Gastroesophageal sphincter (tissue), 4 donors: ENCODE data around the gene MAP2K6. TPM values are rescaled to one million over a fixed set of nuclear protein-coding genes. Genes with fewer than 3 reads are reported as not detected.
A peak's percentile ranks its signal among the peaks of the same experiment; 100 is the strongest.

Source experiments
- ATAC-seq: fragments of 150-250 bp; one replicate; pipeline ENCODE4 v1.9.1; 2016; ENCODE audit warnings: mild to moderate bottlenecking, moderate library complexity
- H3K27ac ChIP-seq, 4 donors: fragments of 200-600 bp; sonication (generic) in 3 of 4; 1 replicate in 3 of 4; 2 replicates in 1 of 4; pipeline ENCODE4 v1.5.1; 2016 to 2019
- H3K27me3 ChIP-seq: fragments of 200-600 bp; sonication (generic); one replicate; pipeline ENCODE4 v1.5.1; 2019
- H3K36me3 ChIP-seq, 2 donors: fragments of 200-600 bp; sonication (generic); one replicate each; pipeline ENCODE4 v1.5.1; 2019; ENCODE audit warnings: control low read depth in 1 of 2
- H3K4me1 ChIP-seq, 3 donors: fragments of 200-600 bp; sonication (generic); 1 replicate in 2 of 3; 2 replicates in 1 of 3; pipeline ENCODE4 v1.5.1; 2016 to 2019; ENCODE audit warnings: control low read depth in 2 of 3
- H3K4me3 ChIP-seq, 2 donors: fragments of 200-600 bp; sonication (generic); one replicate each; pipeline ENCODE4 v1.5.1; 2019; ENCODE audit warnings: mild to moderate bottlenecking in 1 of 2, moderate library complexity in 1 of 2
- H3K9me3 ChIP-seq, 3 donors: fragments of 200-600 bp; sonication (generic); one replicate each; pipeline ENCODE4 v1.5.1; 2017 to 2019; ENCODE audit warnings: control low read depth in 2 of 3
- CTCF ChIP-seq, 4 experiments: fragments of 200-600 bp in 2 of 4; fragments of 450-650 bp in 2 of 4; sonication (generic) in 1 of 4; IDR thresholded peaks; one replicate each; pipeline ENCODE4 v1.5.1; 2017 to 2019; ENCODE audit warnings: antibody characterized with exemption in 4 of 4, mild to moderate bottlenecking in 2 of 4, moderate library complexity in 2 of 4
- EP300 ChIP-seq: sonication (generic); formaldehyde crosslinking; IDR thresholded peaks from one replicate; pipeline ENCODE4 v1.6.1; 2017; ENCODE audit warnings: antibody characterized with exemption, mild to moderate bottlenecking
- POLR2A ChIP-seq, 2 donors: fragments of 450-650 bp; IDR thresholded peaks; one replicate each; pipeline ENCODE4 v1.6.1; 2017; ENCODE audit warnings: antibody characterized with exemption in 2 of 2, mild to moderate bottlenecking in 2 of 2, moderate library complexity in 1 of 2
- POLR2AphosphoS5 ChIP-seq: sonication (generic); formaldehyde crosslinking; IDR thresholded peaks from one replicate; pipeline ENCODE4 v1.6.1; 2017; ENCODE audit warnings: antibody characterized with exemption
- WGBS, 2 donors: methylation state at CpG; one replicate each; pipeline ENCODE4 v1.1.5; 2018; ENCODE audit warnings: low coverage in 1 of 2; 5-methylcytosine and 5-hydroxymethylcytosine counted together
- total RNA-seq, 4 donors: library from RNA; depleted of rRNA; stranded (reverse); fragments of >200 nt; gene quantifications; one replicate each; pipeline ENCODE4 v1.1.0, GENCODE V29; 2016

The MAP2K6 gene
- total RNA-seq, 4 donors from 2014 or later: 0.69 to 8.7 (median 2.4) TPM

GRCh38 chr17:69555056-69555455 lies 140.6 kb downstream of the MAP2K6 start:
- no peak overlapping the region for H3K4me3 ChIP-seq
- TF ChIP-seq POLR2AphosphoS5 (no peak), EP300 (no peak), CTCF (IDR thresholded peaks at IDR 0.05) (no peak), POLR2A (IDR thresholded peaks at IDR 0.05) (no peak)
- H3K36me3 ChIP-seq: no peaks in the 10 kb centered on the region
- WGBS, 2 donors: 38 to 90% methylated on average over 1 to 2 of the region's 2 CpGs
- no peaks in the 10 kb centered on the region for H3K4me1 ChIP-seq
- no peaks in the 10 kb centered on the region for H3K9me3 ChIP-seq
- no peaks in the 10 kb centered on the region for H3K27me3 ChIP-seq
- no peak overlapping the region for H3K27ac ChIP-seq
- no peak for ATAC-seq

GRCh38 chr17:69557339-69557738 lies 142.8 kb downstream of the MAP2K6 start:
- Histone ChIP-seq H3K36me3 (no peaks in the 10 kb centered on the region), H3K4me3 (no peak overlapping the region), H3K9me3 (no peaks in the 10 kb centered on the region), H3K4me1 (peaks cover 0 to 10% (median 6%) of the 10 kb centered on the region in 3 donors), H3K27me3 (no peaks in the 10 kb centered on the region), H3K27ac (no peak overlapping the region)
- ATAC-seq: no peak
- TF ChIP-seq CTCF (IDR thresholded peaks at IDR 0.05): no peak
- no peak for TF ChIP-seq EP300
- no peak for TF ChIP-seq POLR2AphosphoS5
- TF ChIP-seq POLR2A (IDR thresholded peaks at IDR 0.05): no peak
- 70 to 77% methylated on average over 3 of the region's 3 CpGs for WGBS, 2 donors

- H3K9me3 ChIP-seq: no peaks in the 10 kb centered on the region
- no peaks in the 10 kb centered on the region for H3K36me3 ChIP-seq
- no peak overlapping the region for H3K4me3 ChIP-seq
- no peak for ATAC-seq
- WGBS, 2 donors: 92 to 93% methylated on average over 6 of the region's 6 CpGs
- TF ChIP-seq POLR2A (IDR thresholded peaks at IDR 0.05) (no peak), EP300 (no peak), POLR2AphosphoS5 (no peak), CTCF (IDR thresholded peaks at IDR 0.05) (no peak)
- no peak overlapping the region for H3K27ac ChIP-seq
- H3K27me3 ChIP-seq: no peaks in the 10 kb centered on the region
- H3K4me1 ChIP-seq: peaks cover 0 to 10% (median 6%) of the 10 kb centered on the region in 3 donors
Observed at GRCh38 chr17:69558796-69559195, 144.3 kb downstream of the MAP2K6 start.

- Histone ChIP-seq H3K4me1 (peaks cover 0 to 10% (median 6%) of the 10 kb centered on the region in 3 donors), H3K36me3 (no peaks in the 10 kb centered on the region), H3K4me3 (no peak overlapping the region), H3K27ac (peak overlapping the region in 1 of 4 donors; percentile 58), H3K9me3 (no peaks in the 10 kb centered on the region), H3K27me3 (no peaks in the 10 kb centered on the region)
- TF ChIP-seq POLR2AphosphoS5 (peak; percentile 83), EP300 (no peak)
- 24 to 27% methylated on average over 3 of the region's 3 CpGs for WGBS, 2 donors
- ATAC-seq: peak; percentile 63
Observed at GRCh38 chr17:69560987-69561441, 146.5 kb downstream of the MAP2K6 start.

- WGBS, 2 donors: 70 to 74% methylated on average over 3 of the region's 3 CpGs
Observed at GRCh38 chr17:69561462-69561861, 147.0 kb downstream of the MAP2K6 start.

More at GRCh38 chr17:69561462-69561861, 147.0 kb downstream of the MAP2K6 start:
- Histone ChIP-seq H3K27ac (peak overlapping the region in 1 of 4 donors; percentile 58), H3K4me1 (peaks cover 0 to 10% (median 6%) of the 10 kb centered on the region in 3 donors), H3K4me3 (no peak overlapping the region), H3K27me3 (no peaks in the 10 kb centered on the region), H3K9me3 (no peaks in the 10 kb centered on the region), H3K36me3 (no peaks in the 10 kb centered on the region)
- TF ChIP-seq POLR2A (IDR thresholded peaks at IDR 0.05): no peak
- TF ChIP-seq POLR2AphosphoS5: no peak
- no peak for TF ChIP-seq EP300
- no peak for TF ChIP-seq CTCF (IDR thresholded peaks at IDR 0.05)
- ATAC-seq: peak; percentile 34
